CD4-positive, alpha-beta T cell (primary cell): ENCODE results near the gene SFTPD. TPM values are rescaled to one million over a fixed set of nuclear protein-coding genes. Genes with fewer than 3 reads are reported as not detected.

Source experiments
- ATAC-seq: fragments of 200-7000 bp; cut with Tn5 transposase; one replicate; pipeline ENCODE4 v1.10.0; 2022; ENCODE audit warnings: mild to moderate bottlenecking; ENCODE audit not compliant: poor library complexity
- CTCF ChIA-PET: fragments of 350-600 bp; sonication (Branson Sonifier 250); formaldehyde crosslinking; loops from one replicate; lab custom pipeline; 2021; ENCODE audit warnings: antibody characterized with exemption, inconsistent platforms; lab: Charles Lee
- POLR2A ChIA-PET: fragments of 350-600 bp; sonication (Branson Sonifier 250); formaldehyde crosslinking; loops from one replicate; lab custom pipeline; 2021; ENCODE audit warnings: antibody characterized with exemption, inconsistent platforms; lab: Charles Lee
- DNase-seq, 14 experiments: peaks; one replicate each; pipeline ENCODE4 v3.0.0-alpha.2; 2013 to 2020; ENCODE audit warnings: mixed read lengths in 2 of 14
- H3K27ac ChIP-seq, 2 donors: one replicate each; pipeline versions ENCODE4 v1.5.1 to v1.7.0; 2013; ENCODE audit warnings: low read length in 2 of 2, low read depth in 1 of 2, mild to moderate bottlenecking in 1 of 2
- H3K27me3 ChIP-seq, 2 experiments: 1 replicate in 1 of 2; 2 replicates in 1 of 2; pipeline versions ENCODE4 v1.6.1 to v1.7.0; 2013; ENCODE audit warnings: low read length in 2 of 2, control low read depth in 1 of 2, mild to moderate bottlenecking in 1 of 2, moderate library complexity in 1 of 2; ENCODE audit not compliant: insufficient read depth in 2 of 2, control insufficient read depth in 1 of 2
- H3K36me3 ChIP-seq: one replicate; pipeline ENCODE4 v1.6.1; 2013; ENCODE audit warnings: low read length, control low read depth; ENCODE audit not compliant: insufficient read depth
- H3K4me1 ChIP-seq: one replicate; pipeline ENCODE4 v1.6.1; 2013; ENCODE audit warnings: low read length, control low read depth; ENCODE audit not compliant: insufficient read depth
- H3K4me3 ChIP-seq: one replicate; pipeline ENCODE4 v1.5.1; 2013; ENCODE audit warnings: mild to moderate bottlenecking, low read length, moderate library complexity
- H3K9me3 ChIP-seq, 2 experiments: 1 replicate in 1 of 2; 2 replicates in 1 of 2; pipeline versions ENCODE4 v1.6.1 to v1.7.0; 2013; ENCODE audit warnings: low read length in 2 of 2, mild to moderate bottlenecking in 2 of 2, control low read depth in 1 of 2, moderate library complexity in 1 of 2; ENCODE audit not compliant: control insufficient read depth in 1 of 2, insufficient read depth in 1 of 2
- H3K27ac Mint-ChIP-seq: one replicate; pipeline ENCODE4 v1.8.0; 2020; ENCODE audit warnings: mixed read lengths
- H3K27me3 Mint-ChIP-seq: one replicate; pipeline ENCODE4 v1.8.0; 2021; ENCODE audit warnings: mixed read lengths
- H3K36me3 Mint-ChIP-seq: one replicate; pipeline ENCODE4 v1.8.0; 2021; ENCODE audit warnings: low read depth, mixed read lengths
- H3K4me1 Mint-ChIP-seq: one replicate; pipeline ENCODE4 v1.8.0; 2021; ENCODE audit warnings: low read depth, mixed read lengths
- H3K4me3 Mint-ChIP-seq: one replicate; pipeline ENCODE4 v1.8.0; 2020; ENCODE audit warnings: mild to moderate bottlenecking, mixed read lengths
- H3K9me3 Mint-ChIP-seq: one replicate; pipeline ENCODE4 v1.8.0; 2020; ENCODE audit warnings: mixed read lengths
- intact Hi-C, 2 experiments: fragments of 100-400 bp; cut with DNase I in 1 of 2; cut with micrococcal nuclease in 1 of 2; formaldehyde crosslinking; loops; one replicate each; pipeline versions ENCODE4 v1.15.1 to v1.9.0; 2023 to 2025; cut with DNase I, micrococcal nuclease
- total RNA-seq, 174 experiments: library from RNA in 2 of 174; stranded (reverse) in 2 of 174; gene quantifications; one replicate each; pipeline ENCODE4 v1.2.3 and lab custom pipeline; 2021 to 2026
- TF ChIP-seq, protein P1 (sequence below): fragments of 200-600 bp; IDR thresholded peaks from one replicate; pipeline ENCODE4 v1.8.0; 2022; ENCODE audit warnings: antibody characterized with exemption, mild to moderate bottlenecking

The SFTPD gene
- total RNA-seq, 2 experiments from 2014 or later: not detected

DNA sequence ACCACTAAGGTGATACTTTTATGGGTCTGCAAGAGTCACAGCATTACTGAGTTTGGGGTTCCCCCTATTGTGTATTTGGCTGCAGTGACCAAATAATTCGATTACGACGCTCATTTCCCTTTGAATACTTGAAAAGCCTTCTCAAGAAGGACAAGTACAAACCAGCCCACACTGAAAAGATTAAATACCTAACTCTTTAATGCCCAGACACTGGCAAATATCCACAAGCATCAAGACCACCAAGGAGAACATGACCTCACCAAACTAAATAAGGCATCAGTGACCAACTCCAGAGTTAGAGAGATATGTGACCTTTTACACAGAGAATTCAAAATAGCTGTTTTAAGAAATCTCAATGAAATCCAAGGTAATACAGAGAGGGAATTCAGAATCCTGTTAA lies 31.8 kb upstream of the SFTPD start:
- Mint-ChIP-seq H3K9me3 (no peaks in the 10 kb centered on the region), H3K36me3 (no peaks in the 10 kb centered on the region), H3K4me3 (no peak overlapping the region), H3K27me3 (peaks cover 78% of the 10 kb centered on the region), H3K4me1 (peaks cover 12% of the 10 kb centered on the region), H3K27ac (no peak overlapping the region)
- DNase-seq: no peak
- peaks cover 30 to 48% of the 10 kb centered on the region in 2 experiments for H3K27me3 ChIP-seq
- ATAC-seq: no peak
- peaks cover 5 to 6% of the 10 kb centered on the region in 2 experiments for H3K9me3 ChIP-seq
- H3K4me1 ChIP-seq: peaks cover 4% of the 10 kb centered on the region
- H3K36me3 ChIP-seq: no peaks in the 10 kb centered on the region
- no peak overlapping the region for H3K4me3 ChIP-seq
- H3K27ac ChIP-seq: no peak overlapping the region
- TF ChIP-seq, protein P1, sequence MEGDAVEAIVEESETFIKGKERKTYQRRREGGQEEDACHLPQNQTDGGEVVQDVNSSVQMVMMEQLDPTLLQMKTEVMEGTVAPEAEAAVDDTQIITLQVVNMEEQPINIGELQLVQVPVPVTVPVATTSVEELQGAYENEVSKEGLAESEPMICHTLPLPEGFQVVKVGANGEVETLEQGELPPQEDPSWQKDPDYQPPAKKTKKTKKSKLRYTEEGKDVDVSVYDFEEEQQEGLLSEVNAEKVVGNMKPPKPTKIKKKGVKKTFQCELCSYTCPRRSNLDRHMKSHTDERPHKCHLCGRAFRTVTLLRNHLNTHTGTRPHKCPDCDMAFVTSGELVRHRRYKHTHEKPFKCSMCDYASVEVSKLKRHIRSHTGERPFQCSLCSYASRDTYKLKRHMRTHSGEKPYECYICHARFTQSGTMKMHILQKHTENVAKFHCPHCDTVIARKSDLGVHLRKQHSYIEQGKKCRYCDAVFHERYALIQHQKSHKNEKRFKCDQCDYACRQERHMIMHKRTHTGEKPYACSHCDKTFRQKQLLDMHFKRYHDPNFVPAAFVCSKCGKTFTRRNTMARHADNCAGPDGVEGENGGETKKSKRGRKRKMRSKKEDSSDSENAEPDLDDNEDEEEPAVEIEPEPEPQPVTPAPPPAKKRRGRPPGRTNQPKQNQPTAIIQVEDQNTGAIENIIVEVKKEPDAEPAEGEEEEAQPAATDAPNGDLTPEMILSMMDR: no peak
- intact Hi-C loops: no loop called here
- POLR2A ChIA-PET: no interaction called here
- CTCF ChIA-PET: no interaction called here

DNA sequence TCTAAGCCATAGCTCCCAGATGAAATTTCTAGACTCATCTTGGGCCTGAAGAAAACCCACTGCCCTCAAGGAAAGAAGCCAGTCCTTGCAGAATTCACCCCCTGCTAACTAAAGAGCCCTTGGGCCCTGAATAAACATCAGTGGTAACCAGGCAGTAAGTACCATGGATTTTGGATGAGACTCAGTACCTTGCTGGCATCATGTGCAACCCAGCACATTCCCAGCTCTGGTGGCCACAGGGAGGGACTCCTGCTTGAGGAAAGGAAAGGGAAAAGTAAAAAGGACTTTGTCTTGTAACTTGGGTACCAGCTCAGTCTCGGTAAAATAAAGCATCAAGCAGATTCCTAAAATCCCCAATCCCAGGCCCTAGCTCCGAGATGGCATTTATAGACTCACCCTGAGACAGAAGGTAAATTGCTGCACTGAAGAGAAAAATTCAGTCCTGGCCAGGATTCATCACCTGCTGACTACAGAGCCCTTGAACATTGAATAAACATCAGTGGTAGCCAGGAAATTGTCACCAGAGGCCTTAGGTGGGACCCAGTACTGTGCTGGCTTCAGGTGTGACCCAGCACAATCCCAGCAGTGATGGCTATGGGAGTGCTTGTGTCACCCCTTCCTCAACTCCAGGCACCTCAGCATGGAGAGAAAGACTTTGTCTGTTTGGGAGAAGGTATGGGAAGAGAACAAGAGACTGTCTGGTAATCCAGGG lies 31.2 kb upstream of the SFTPD start:
- ATAC-seq: no peak
- Histone ChIP-seq H3K4me1 (peaks cover 4% of the 10 kb centered on the region), H3K27ac (no peak overlapping the region), H3K4me3 (no peak overlapping the region), H3K9me3 (peaks cover 5 to 6% of the 10 kb centered on the region in 2 experiments), H3K36me3 (no peaks in the 10 kb centered on the region), H3K27me3 (peaks cover 30 to 49% of the 10 kb centered on the region in 2 experiments)
- Mint-ChIP-seq H3K27ac (no peak overlapping the region), H3K4me1 (peaks cover 12% of the 10 kb centered on the region), H3K9me3 (no peaks in the 10 kb centered on the region), H3K36me3 (no peaks in the 10 kb centered on the region), H3K4me3 (no peak overlapping the region), H3K27me3 (peaks cover 78% of the 10 kb centered on the region)
- ChIA-PET POLR2A (no interaction called here), CTCF (no interaction called here)
- intact Hi-C loops: no loop called here
- no peak for DNase-seq
- TF ChIP-seq, protein P1: no peak

DNA sequence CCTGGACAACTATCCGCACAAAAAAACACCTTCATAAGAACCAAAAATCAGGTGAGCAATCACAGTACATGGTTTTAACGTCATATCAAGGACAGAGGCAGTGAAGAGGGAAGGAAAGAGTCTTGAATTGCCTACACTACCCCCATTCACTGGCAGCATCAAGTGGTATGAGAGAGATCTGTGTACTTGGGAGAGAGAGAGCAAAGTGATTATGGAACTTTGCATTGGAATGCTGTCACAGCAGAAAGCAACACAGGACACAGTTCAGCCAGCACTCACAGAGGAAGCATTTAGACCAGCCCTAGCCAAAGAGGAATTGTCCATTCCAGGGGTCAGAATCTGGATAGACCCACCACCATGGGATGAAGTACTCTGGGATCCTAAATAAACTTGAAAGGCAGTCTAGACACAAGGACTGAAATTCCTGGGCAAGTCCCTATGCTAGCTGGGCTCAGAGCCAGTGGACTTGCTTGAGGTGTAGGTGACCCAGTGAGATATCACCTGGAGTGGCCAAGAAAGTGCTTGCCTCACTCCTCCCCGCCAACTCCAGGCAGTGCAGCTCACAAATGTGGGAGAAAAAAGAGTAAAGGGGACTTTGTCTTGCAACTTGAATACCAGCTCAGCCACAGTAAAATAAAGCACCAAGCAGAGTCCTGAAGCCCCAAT lies 30.5 kb upstream of the SFTPD start:
- H3K9me3 Mint-ChIP-seq: no peaks in the 10 kb centered on the region
- CTCF ChIA-PET: no interaction called here

More for the DNA sequence above, 30.5 kb upstream of the SFTPD start:
- H3K4me3 ChIP-seq: no peak overlapping the region
- peaks cover 26 to 52% of the 10 kb centered on the region in 2 experiments for H3K27me3 ChIP-seq
- peaks cover 5 to 6% of the 10 kb centered on the region in 2 experiments for H3K9me3 ChIP-seq
- H3K36me3 Mint-ChIP-seq: no peaks in the 10 kb centered on the region
- intact Hi-C loops: no loop called here
- TF ChIP-seq, protein P1: no peak
- H3K27me3 Mint-ChIP-seq: peaks cover 78% of the 10 kb centered on the region
- POLR2A ChIA-PET: no interaction called here
- no peak overlapping the region for H3K27ac Mint-ChIP-seq
- DNase-seq (no peak), ATAC-seq (no peak)
- no peaks in the 10 kb centered on the region for H3K36me3 ChIP-seq
- H3K4me1 ChIP-seq: peaks cover 4% of the 10 kb centered on the region
- peaks cover 12% of the 10 kb centered on the region for H3K4me1 Mint-ChIP-seq
- no peak overlapping the region for H3K27ac ChIP-seq
- H3K4me3 Mint-ChIP-seq: no peak overlapping the region
